ENCODE measurements around the gene WAPL.

Gene WAPL

GRCh38 chr10:86461963-86462804 lies 59.4 kb downstream of the WAPL start:
- no peak for DNase-seq

- DNase-seq: no peak
These were observed 70.0 kb downstream of the WAPL start for GRCh38 chr10:86451604-86451960.

DNA sequence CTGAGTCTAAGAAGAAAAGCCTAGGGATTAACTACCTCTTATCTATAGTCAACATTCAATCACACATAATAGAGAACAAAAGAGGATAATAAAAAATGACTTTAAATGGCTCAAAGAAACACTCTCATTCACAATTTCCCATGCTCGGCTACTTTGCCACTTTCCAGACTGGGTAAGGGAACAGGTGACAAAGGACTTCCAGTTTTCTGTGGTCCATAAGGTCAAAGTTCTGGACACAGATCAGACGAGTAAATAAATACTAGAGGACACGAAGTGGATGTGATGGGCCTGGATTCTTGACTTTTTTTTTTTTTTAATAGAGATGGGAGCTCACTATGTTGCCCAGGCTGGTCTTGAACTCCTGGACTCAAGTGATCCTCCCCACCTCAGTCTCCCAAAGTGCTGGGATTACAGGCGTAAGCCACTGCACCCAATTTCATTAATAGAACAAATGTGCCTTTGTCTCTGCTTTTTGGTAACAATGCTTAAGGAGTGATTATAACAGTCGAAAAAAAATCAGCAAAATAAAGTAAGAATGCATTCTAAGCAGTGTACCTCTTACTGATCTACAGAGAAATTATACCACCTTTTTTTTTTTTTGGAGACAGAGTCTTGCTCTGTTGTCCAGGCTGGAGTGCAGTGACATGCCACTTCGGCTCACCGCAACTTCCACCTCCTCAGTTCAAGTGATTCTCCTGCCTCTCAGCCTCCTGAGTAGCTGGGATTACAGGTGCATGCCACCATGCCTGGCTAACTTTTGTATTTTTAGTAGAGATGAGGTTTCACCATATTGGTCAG lies 70.6 kb downstream of the WAPL start:
- DNase-seq: no peak

DNA sequence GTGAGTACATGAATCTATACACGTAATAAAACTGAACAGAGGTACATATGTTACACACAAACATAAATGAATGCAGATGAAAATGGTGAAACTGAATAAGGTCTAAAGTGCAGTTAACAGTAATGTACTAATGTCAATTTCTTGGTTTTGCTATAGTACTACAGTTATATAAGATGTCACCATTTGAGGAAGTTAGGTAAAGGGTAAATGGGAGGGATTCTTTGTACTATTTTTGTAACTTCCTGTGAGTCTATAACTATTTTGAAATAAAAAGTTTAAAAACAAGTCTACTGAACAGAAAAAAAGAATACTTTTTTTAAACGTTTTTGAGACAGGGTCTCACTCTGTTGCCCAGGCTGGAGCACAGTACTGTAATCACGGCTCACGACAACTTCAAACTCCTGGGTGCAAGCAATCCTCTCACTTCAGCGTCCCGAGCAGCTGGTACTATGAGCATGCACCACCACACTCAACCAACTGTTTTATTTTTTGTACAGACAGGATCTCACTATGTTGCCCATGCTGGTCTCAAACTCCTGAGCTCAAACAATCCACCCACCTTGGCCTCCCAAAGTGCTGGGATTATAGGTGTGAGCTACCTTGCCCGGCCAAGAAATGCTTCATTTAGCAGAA lies 71.5 kb downstream of the WAPL start:
- DNase-seq: no peak

- DNase-seq: no peak
These were observed 74.2 kb downstream of the WAPL start for GRCh38 chr10:86447432-86447831.

GRCh38 chr10:86446987-86447386 lies 74.6 kb downstream of the WAPL start:
- DNase-seq: no peak

DNA sequence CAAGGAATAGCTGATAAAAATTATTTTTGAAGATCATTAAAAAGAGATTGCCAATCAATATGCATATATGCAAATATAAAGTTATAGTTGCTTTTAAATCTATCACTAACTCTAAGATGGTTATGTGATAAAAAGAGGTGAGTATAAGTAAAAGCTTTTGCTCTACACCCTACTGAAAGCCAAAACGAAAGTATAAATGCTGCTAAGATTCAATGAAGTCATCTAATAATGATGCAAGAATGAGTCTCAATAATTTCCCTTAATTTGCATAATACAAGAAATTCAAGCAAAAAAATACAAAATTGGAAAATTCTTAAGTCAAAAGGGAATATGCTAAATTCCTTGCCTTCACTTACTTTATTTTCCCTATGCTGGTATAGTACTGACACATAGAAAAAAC lies 75.2 kb downstream of the WAPL start:
- DNase-seq: no peak

GRCh38 chr10:86443936-86444335 lies 77.7 kb downstream of the WAPL start:
- no peak for DNase-seq

GRCh38 chr10:86443069-86443468 lies 78.5 kb downstream of the WAPL start:
- no peak for DNase-seq

DNA sequence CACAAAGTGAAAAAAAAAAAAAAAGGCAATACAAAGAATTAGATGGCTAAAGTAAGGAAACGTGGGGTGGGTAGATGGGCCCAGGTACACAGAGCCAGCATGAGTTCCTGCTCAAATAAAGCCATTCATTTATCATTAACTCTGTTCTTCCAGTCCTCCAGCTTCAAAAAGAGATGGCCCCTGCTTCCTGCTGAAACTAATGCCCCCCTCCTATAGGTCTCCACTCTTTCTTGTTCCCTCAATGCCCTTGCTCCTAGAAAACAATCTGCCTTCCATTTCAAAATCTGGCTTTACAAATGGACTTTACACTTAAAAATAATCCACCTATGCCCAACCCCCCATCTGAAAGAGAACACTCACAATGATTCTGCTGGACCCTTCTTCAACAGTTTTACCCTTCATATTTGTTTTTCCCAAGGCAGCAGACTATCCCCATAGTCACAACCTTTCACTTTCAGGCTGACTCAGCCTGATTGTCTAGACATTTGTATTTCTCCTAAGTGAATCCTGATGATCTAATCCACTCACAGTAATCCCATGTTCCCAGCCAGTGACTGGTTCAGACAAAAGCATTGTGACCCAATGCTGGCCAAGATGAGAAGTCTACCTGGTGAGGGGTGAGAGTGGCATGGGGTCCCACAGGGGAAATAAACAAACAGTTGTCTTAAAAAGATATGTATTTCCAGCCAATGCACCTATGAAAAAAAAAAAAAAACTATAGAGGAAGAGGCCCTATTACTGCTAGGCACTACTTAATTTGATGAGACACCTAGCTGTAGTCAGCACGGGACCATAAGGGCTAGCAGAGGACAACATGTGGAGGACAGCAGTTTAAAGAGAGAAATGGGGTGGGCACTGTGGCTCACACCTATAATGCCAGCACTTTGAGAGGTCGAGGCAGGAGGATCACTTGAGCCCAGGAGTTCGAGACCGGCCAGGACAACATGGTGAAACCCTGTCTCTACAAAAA lies 80.4 kb downstream of the WAPL start:
- no peak for DNase-seq

GRCh38 chr10:86439544-86439943 lies 82.0 kb downstream of the WAPL start:
- DNase-seq: no peak

DNA sequence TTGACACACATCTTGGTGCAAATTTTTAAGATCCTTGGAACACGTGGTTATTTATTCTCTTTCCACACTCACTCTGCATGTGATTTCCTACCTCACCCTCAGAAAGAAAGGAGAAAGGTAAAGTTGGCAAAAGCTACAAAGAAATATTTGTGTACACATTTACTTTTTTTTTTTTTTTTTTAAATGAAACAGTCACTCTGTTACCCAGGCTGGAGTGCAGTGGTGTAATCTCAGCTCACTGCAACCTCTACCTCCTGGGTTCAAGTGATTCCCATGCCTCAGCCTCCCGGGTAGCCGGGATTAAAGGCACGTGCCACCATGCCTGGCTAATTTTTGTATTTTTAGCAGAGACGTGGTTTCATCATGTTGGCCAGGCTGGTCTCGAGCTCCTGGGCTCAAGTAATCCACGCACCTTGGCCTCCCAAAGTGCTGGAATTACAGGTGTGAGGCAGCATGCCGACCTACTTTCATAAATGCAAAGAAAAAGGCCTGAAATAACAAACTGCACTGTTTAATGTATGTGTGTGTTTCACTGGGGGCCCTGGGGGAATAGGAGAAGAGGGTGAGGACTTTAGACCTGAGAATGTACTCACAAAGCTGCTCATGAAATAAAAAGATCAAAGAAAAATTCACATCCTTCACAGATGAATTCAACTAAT lies 83.4 kb downstream of the WAPL start:
- no peak for DNase-seq

GRCh38 chr10:86437447-86437846 lies 84.1 kb downstream of the WAPL start:
- DNase-seq: no peak

DNA sequence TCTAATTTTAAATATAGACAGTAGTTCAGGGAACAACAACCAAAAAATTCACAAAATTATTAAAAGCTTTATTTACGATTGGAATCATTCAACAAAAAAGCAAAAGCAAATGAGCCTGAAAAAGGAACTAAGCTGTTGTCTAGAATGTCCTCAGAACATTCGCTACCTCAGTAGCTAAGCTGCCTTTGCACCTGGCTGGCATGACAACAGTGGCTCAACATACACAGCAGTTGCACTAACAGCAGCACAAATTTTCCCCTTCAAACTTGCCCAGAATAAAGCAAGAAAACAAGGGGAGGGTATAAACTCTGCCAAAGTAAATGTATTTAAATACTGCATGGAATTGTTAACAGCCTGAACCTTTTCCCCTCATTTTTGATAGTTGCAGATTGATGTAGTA lies 84.6 kb downstream of the WAPL start:
- no peak for DNase-seq

GRCh38 chr10:86434656-86435055 lies 86.9 kb downstream of the WAPL start:
- DNase-seq: no peak

DNA sequence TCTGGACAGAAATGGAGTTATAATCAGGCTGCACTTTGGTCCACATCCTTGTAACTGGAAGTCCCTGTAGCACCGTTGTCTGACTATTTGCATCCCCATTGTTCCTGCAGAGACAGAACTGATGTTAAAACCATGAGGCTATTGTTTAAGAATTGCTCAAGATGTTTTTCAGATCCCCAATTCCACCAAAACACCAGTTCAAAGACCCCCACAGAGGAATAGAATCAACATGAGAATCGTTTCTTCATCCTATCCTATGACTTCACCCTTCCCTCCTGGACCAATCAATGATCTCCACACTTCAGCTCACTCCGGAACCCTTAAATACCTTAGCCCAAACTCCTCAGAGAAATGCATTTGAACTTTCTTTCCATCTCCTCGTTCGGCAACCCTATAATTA lies 97.9 kb downstream of the WAPL start:
- DNase-seq: no peak

DNA sequence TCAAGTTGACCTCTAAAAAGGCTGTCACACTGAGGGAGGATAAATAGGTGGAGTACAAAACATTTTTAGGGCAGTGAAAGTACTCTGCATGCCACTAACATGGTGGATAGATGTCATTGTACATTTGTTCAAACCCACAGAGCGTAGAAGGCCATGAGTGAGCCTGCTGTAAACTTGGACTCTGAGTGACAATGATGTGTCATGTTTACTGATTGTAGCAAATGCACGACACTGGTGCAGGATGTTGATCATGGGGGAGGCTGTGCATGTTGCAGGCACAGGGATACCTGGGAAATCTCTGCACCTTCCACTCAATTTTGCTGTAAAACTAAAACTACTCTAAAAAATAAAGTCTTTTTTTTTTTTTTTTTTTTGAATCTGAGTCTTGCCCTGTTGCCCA lies 102.5 kb downstream of the WAPL start:
- no peak for DNase-seq

DNA sequence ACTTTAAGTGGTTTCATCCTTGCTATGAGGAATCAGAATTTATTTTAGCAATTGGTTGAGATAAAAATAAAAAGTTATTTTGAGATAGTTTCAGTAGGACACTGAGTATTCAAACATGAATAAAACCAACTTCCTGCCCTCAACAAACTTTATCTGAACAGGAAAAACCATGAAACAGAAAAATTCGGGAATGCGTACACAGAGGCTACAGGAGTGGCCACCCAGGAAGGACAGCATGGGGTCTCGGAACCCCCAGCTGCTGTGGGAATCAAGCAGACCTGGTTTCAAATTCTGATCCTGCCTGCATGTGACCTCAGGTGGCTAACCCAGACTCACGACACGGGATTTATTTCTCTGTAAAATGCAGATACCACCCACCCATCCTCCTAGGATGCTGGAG lies 106.0 kb downstream of the WAPL start:
- DNase-seq: no peak

DNA sequence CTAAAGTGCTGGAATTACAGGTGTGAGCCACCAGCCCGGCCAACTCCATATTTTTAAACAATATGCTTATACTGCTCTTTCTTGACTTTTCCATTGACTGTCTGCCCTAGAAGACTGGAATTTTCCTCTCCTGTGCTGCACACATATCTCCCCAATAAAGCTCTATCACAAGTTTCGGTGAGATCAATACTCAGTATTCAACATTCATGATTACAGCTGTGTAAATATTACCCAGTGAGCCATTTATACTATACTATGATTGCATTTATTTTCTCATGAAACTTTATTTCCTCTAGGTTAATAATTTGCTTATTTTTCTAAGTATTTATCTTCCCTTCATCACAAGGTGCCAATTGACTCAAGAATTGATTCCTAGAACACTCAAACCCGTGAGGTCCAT lies 106.5 kb downstream of the WAPL start:
- DNase-seq: no peak

- DNase-seq: no peak
These were observed 108.4 kb downstream of the WAPL start for GRCh38 chr10:86413046-86413728.

GRCh38 chr10:86411852-86412560 lies 109.6 kb downstream of the WAPL start:
- no peak for DNase-seq
